ENCODE results near the gene WASHC3.

Gene WASHC3

DNA sequence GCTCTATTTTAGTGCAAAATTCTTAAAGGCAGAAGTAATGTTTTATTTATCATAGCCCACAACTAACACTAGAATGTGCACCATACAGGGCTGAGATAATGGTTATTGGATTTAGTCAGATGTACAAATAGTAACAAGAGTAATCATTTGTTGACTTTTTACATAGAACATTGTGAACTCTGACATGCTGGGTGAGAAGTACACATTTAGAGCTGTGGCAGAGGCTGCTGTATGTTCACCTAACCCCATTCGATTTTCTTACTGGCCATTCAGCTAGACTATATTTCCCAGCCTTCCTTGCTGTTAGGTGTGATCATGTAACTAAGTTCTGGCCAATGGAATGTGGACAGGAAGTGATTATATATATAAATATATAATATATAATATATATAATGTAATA lies 95.3 kb downstream of the WASHC3 start:
- no peak for DNase-seq

DNA sequence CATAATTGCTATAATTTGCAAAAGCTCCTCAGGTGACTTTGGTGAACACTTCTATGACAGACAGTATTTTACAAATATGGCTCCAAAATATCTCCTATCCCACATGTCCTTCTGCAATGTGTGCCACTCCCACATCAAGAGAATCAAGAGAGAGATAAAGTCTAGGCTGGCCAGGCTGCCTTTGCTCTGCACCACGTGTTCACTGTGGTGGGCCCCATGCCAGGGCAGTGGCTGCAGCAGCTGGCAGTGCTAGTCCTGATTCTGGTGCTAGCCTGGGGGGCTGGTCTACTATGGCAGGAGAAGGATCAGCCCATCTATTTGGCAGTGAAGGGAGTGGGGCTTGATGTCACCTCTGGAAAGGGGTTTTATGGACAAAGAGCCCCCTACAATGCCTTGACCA lies 98.1 kb downstream of the WASHC3 start:
- no peak for DNase-seq

All from NCI-H1048 (cell line).